Nephron (organoid): ENCODE measurements around the gene SPINK4.

ENCODE experiments used
- H3K27ac Mint-ChIP-seq, 3 experiments: 2 replicates each; pipeline ENCODE4 v1.8.0; 2020; ENCODE audit warnings: mixed read lengths in 3 of 3, mild to moderate bottlenecking in 2 of 3, moderate library complexity in 1 of 3
- H3K27me3 Mint-ChIP-seq: 2 replicates; pipeline ENCODE4 v1.8.0; 2021; ENCODE audit warnings: low read depth, mild to moderate bottlenecking, moderate library complexity, mixed read lengths
- H3K36me3 Mint-ChIP-seq: 2 replicates; pipeline ENCODE4 v1.8.0; 2020; ENCODE audit warnings: low read depth, mixed read lengths
- H3K4me1 Mint-ChIP-seq: 2 replicates; pipeline ENCODE4 v1.8.0; 2020; ENCODE audit warnings: mixed read lengths
- H3K4me3 Mint-ChIP-seq, 3 experiments: 2 replicates each; pipeline ENCODE4 v1.8.0; 2020; ENCODE audit warnings: mild to moderate bottlenecking in 3 of 3, mixed read lengths in 3 of 3, moderate library complexity in 2 of 3
- H3K9me3 Mint-ChIP-seq: 2 replicates; pipeline ENCODE4 v1.8.0; 2020; ENCODE audit warnings: mixed read lengths
- TF ChIP-seq, protein P1 (sequence below), 3 experiments: fragments of 200-600 bp; sonication (generic); IDR thresholded peaks; one replicate each; pipeline ENCODE4 v1.5.0; 2021; ENCODE audit warnings: antibody characterized with exemption in 3 of 3; ENCODE audit not compliant: unreplicated experiment in 3 of 3

The SPINK4 gene

DNA sequence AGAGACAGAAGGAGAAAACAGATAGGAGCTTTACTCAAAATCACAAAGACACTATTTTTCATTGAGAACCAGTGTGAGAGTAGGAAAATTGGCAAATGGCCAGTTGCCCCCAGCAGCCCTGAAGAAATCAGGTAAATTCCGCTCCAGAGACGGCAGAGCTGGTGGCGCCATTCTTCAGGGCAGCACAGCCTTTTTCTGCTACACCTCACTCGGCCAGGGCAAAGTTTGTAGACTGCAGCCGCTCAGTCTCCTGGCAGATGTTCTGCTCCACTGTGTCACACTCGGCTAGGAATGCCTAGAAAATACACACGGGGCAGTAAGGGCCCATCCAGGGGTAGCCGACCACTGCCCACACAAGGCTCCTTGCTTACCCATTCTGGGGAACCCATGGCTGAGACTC is 15.0 kb downstream of the SPINK4 start:
- Mint-ChIP-seq H3K4me3 (no peak overlapping the region), H3K36me3 (peaks cover 49% of the 10 kb centered on the region), H3K27ac (no peak overlapping the region), H3K27me3 (no peaks in the 10 kb centered on the region), H3K4me1 (no peaks in the 10 kb centered on the region), H3K9me3 (no peaks in the 10 kb centered on the region)
- TF ChIP-seq, protein P1, sequence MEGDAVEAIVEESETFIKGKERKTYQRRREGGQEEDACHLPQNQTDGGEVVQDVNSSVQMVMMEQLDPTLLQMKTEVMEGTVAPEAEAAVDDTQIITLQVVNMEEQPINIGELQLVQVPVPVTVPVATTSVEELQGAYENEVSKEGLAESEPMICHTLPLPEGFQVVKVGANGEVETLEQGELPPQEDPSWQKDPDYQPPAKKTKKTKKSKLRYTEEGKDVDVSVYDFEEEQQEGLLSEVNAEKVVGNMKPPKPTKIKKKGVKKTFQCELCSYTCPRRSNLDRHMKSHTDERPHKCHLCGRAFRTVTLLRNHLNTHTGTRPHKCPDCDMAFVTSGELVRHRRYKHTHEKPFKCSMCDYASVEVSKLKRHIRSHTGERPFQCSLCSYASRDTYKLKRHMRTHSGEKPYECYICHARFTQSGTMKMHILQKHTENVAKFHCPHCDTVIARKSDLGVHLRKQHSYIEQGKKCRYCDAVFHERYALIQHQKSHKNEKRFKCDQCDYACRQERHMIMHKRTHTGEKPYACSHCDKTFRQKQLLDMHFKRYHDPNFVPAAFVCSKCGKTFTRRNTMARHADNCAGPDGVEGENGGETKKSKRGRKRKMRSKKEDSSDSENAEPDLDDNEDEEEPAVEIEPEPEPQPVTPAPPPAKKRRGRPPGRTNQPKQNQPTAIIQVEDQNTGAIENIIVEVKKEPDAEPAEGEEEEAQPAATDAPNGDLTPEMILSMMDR (IDR thresholded peaks at IDR 0.05; ENCODE audit: unreplicated experiment in 3 of 3), result no peak

DNA sequence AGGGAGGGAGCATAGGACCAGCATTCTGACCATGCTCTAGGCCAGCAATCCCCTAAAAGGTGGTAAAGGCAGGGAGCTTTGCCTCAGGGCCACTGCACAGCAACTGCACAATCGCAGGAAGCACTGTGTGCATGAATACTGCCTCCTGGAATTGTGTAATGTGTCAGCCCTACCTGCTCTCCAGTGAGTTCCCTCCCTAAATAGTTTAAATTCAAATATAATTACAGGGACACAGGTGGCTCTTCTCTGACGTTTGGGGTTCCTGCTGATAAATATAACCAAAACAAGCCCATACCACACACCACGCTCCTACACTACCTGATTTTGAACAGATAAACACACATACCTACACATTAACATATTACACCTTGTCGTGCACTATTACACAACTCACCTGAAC is 15.5 kb downstream of the SPINK4 start:
- H3K27me3 Mint-ChIP-seq, result no peaks in the 10 kb centered on the region
- H3K4me3 Mint-ChIP-seq, result no peak overlapping the region
- peaks cover 53% of the 10 kb centered on the region for H3K36me3 Mint-ChIP-seq
- TF ChIP-seq, protein P1 (IDR thresholded peaks at IDR 0.05; ENCODE audit: unreplicated experiment in 3 of 3), result no peak
- no peak overlapping the region for H3K27ac Mint-ChIP-seq
- H3K4me1 Mint-ChIP-seq, result no peaks in the 10 kb centered on the region
- no peaks in the 10 kb centered on the region for H3K9me3 Mint-ChIP-seq

DNA sequence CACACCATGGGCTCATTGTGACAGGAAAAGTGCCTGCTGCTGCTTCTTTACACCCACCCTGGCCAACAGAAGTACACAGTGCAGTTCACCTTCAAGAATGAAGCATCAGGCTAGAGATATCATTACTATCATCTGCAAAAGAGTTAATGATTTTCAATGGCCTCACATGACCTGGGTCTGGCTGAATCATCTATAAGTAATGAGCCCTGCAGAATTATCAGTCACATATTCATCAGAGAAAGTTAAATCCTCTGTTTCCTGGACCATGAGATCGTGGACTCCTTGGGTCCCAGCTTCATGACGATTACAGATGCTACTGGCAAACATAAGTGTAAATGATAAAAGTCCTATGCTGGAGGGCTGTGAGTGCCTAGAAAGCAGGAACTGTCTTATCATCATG is 16.3 kb downstream of the SPINK4 start:
- TF ChIP-seq, protein P1 (IDR thresholded peaks at IDR 0.05; ENCODE audit: unreplicated experiment in 3 of 3), result no peak
- Mint-ChIP-seq H3K27me3 (no peaks in the 10 kb centered on the region), H3K9me3 (no peaks in the 10 kb centered on the region), H3K4me3 (no peak overlapping the region), H3K27ac (no peak overlapping the region), H3K36me3 (peaks cover 60% of the 10 kb centered on the region), H3K4me1 (no peaks in the 10 kb centered on the region)

DNA sequence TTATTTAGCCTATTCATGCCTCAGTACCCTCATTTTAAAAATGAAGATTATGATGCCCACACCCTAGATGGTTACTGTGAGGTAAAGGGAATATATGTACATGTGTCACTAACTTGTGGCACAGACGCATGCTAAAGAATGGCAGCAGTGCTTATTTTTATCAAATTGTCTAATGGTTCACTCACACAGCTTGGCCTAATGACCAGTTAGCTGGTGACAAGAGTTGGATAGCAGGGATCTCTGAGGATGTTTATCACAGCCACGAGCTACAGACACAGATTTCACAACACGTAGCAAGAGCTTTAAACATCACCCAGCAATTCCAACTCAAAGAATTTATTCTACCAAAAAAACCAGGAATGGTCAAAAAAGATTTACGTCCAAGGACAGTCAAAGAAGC is 17.3 kb downstream of the SPINK4 start:
- Mint-ChIP-seq H3K9me3 (no peaks in the 10 kb centered on the region), H3K4me1 (no peaks in the 10 kb centered on the region), H3K27ac (no peak overlapping the region), H3K4me3 (no peak overlapping the region), H3K27me3 (no peaks in the 10 kb centered on the region), H3K36me3 (peaks cover 62% of the 10 kb centered on the region)
- TF ChIP-seq, protein P1 (IDR thresholded peaks at IDR 0.05; ENCODE audit: unreplicated experiment in 3 of 3), result no peak

DNA sequence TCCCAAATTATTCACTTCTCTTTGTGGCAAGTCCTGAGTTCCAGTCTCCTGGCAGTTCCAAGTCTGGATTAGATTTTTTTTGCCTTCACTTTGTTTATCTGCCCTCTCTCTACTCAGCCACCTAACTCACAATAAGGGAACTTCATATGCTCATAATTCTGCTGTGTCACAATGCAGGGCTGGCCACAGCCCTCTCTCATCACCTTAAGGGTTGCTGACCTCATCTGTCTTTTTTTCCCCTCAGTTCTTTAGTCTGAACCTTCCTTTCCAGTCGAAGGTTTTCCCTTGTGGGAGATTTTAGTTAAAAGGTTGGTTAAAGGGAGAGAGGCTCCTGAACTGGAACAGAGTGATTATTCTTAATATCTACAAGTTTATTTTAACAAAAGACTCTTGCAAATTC is 20.4 kb downstream of the SPINK4 start:
- TF ChIP-seq, protein P1 (IDR thresholded peaks at IDR 0.05; ENCODE audit: unreplicated experiment in 3 of 3), result no peak
- no peaks in the 10 kb centered on the region for H3K27me3 Mint-ChIP-seq
- H3K4me3 Mint-ChIP-seq, result no peak overlapping the region
- H3K9me3 Mint-ChIP-seq, result no peaks in the 10 kb centered on the region
- H3K36me3 Mint-ChIP-seq, result peaks cover 40% of the 10 kb centered on the region
- H3K4me1 Mint-ChIP-seq, result peaks cover 11% of the 10 kb centered on the region
- no peak overlapping the region for H3K27ac Mint-ChIP-seq

DNA sequence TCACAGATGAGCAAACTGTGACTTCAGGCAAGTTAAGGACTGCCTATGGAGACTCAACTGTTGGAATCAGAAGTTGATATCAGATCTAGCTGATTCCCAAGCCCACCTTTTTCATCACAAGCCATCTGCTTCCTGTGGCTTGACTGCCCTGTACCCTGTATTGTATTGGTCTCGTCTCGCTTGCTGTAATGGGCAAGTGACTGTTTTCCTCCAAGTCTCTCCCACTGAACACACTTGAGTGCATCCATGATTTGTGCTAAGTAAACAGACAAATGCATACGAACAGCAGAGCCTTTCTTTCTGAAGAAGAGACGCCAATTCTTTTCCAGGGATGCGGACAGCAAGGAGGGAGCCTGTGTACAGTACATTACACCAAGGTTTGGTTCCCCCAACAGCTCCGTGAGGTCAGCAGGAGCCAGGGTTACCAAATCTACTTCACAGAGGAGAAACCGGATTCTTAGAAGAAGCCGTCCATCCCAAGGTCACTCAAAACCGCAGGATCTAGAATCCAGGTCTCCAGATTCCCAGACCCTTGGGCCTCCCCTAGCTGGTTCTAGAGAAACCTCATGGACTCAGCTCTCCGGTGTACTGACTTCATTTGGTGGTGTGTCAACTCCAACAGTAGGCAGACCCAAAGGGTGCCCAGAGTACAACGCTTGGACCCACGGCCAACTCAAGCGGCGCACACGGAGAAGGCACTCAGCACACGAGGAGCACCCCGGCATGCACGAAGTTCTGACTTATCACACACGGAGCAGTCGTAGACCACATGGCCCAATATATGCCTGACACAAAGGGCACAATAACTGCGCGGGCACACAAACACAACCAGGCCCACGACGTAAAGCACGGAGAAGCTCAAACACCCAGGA is 23.4 kb downstream of the SPINK4 start:
- TF ChIP-seq, protein P1 (IDR thresholded peaks at IDR 0.05; ENCODE audit: unreplicated experiment in 3 of 3), result no peak
- no peaks in the 10 kb centered on the region for H3K27me3 Mint-ChIP-seq
- H3K4me3 Mint-ChIP-seq, result peak overlapping the region; percentile 91 to 98 (median 98)
- H3K27ac Mint-ChIP-seq, result peak overlapping the region; percentile 45 to 81 (median 77)
- peaks cover 40% of the 10 kb centered on the region for H3K36me3 Mint-ChIP-seq
- no peaks in the 10 kb centered on the region for H3K9me3 Mint-ChIP-seq
- H3K4me1 Mint-ChIP-seq, result peaks cover 21% of the 10 kb centered on the region
